ENCODE results near the gene BNIP2.
"Not testable (repeated sequence)": the region's sequence is repeated elsewhere in the genome, so short reads cannot be mapped to it uniquely, and the experiment has no call there.

The BNIP2 gene

DNA sequence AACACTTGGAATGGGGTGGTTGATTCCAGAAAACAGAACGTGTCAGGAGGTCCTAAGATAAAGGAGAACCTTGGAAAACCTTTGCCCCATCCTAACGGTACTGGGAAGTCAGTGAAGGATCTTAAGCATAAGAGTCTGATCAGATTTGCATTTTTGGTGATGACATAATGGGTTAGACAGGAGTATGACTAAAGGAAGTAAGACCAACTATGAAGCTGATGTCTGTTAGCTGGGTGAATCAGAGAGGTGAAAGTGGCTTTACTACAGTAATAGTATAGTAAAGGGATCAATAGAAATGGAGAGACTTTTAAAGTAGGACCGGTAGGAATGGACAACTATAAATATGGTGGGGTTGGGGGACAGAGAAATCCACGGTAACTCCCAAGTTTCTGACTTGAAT, 44.4 kb downstream of the BNIP2 start:
- H3K4me3 ChIP-seq (ENCODE audit: low read depth, low read length): no peak overlapping the region
- DNase-seq (ENCODE audit: low read depth): no peak
- TF ChIP-seq CTCF (IDR thresholded peaks at IDR 0.05; ENCODE audit: low read depth, low read length) (no peak), MYC (IDR thresholded peaks at IDR 0.05; ENCODE audit: low read depth, low read length) (no peak)

GRCh38 chr15:59642351-59642750, 46.8 kb downstream of the BNIP2 start:
- H3K4me3 ChIP-seq (ENCODE audit: low read depth, low read length): no peak overlapping the region
- no peak for TF ChIP-seq CTCF (IDR thresholded peaks at IDR 0.05; ENCODE audit: low read depth, low read length)
- TF ChIP-seq, protein P1, sequence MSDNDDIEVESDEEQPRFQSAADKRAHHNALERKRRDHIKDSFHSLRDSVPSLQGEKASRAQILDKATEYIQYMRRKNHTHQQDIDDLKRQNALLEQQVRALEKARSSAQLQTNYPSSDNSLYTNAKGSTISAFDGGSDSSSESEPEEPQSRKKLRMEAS (IDR thresholded peaks at IDR 0.05; ENCODE audit: low read depth, low read length): no peak
- TF ChIP-seq POLR2A (IDR thresholded peaks at IDR 0.05; ENCODE audit: extremely low read depth, insufficient read length): no peak
- no peak for TF ChIP-seq MYC (IDR thresholded peaks at IDR 0.05; ENCODE audit: low read depth, low read length)
- DNase-seq (ENCODE audit: low read depth): no peak

- not testable (repeated sequence) for DNase-seq (ENCODE audit: low read depth); H3K4me3 ChIP-seq (ENCODE audit: low read depth, low read length)
Measured at GRCh38 chr15:59637507-59637906, 51.6 kb downstream of the BNIP2 start.

GRCh38 chr15:59636184-59636583, 52.9 kb downstream of the BNIP2 start:
- TF ChIP-seq, protein P1 (IDR thresholded peaks at IDR 0.05; ENCODE audit: low read depth, low read length): no peak
- TF ChIP-seq POLR2A (IDR thresholded peaks at IDR 0.05; ENCODE audit: extremely low read depth, insufficient read length): no peak
- TF ChIP-seq CTCF (IDR thresholded peaks at IDR 0.05; ENCODE audit: low read depth, low read length): no peak
- TF ChIP-seq MYC (IDR thresholded peaks at IDR 0.05; ENCODE audit: low read depth, low read length): no peak
- H3K4me3 ChIP-seq (ENCODE audit: low read depth, low read length): no peak overlapping the region
- DNase-seq (ENCODE audit: low read depth): no peak

DNA sequence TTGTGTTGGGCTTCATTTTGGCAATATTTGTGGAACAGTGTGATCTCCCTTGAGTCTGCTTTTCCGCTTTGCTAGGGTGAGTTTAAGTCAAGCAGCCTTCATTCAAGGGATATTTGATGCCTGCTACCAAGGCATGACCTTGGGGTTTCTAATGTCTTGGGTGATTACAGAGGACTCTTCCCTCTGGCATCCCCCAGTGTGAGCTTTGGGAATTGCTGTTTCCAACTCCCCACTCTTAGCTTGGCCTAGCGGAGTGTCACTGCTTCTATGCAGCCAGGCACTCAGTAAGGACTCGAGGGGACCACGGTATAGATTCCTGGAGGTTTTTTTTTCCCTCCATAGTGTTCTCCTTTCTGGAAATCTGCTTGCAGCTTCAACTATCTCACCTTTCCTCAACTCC, 56.4 kb downstream of the BNIP2 start:
- DNase-seq (ENCODE audit: low read depth): peak; percentile 12
- TF ChIP-seq, protein P1 (IDR thresholded peaks at IDR 0.05; ENCODE audit: low read depth, low read length): no peak
- no peak for TF ChIP-seq POLR2A (IDR thresholded peaks at IDR 0.05; ENCODE audit: extremely low read depth, insufficient read length)
- no peak for TF ChIP-seq MYC (IDR thresholded peaks at IDR 0.05; ENCODE audit: low read depth, low read length)
- no peak for TF ChIP-seq CTCF (IDR thresholded peaks at IDR 0.05; ENCODE audit: low read depth, low read length)
- H3K4me3 ChIP-seq (ENCODE audit: low read depth, low read length): no peak overlapping the region

DNA sequence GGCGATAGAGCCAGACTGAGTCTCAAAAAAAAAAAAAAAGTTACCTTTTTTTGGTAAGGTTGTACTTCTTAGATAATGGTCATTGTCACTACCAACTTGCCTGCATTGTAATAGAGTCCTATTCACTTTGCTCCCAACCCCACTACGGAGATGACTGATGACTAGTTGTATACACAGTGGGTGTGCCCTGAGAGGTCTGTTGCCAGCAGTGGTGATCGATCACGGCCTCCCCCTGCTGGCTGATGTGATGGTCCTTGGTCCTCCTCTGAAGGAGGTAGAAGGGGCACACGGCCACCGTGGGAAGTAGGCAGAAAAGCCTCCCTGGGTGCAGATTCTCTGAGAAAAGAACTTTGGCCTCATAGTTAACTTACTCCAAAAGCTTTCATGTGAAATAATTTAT, 66.8 kb downstream of the BNIP2 start:
- peak; percentile 57 for DNase-seq (ENCODE audit: low read depth)
- TF ChIP-seq CTCF (IDR thresholded peaks at IDR 0.05; ENCODE audit: low read depth, low read length) (peak; percentile 58), MYC (IDR thresholded peaks at IDR 0.05; ENCODE audit: low read depth, low read length) (no peak)

DNA sequence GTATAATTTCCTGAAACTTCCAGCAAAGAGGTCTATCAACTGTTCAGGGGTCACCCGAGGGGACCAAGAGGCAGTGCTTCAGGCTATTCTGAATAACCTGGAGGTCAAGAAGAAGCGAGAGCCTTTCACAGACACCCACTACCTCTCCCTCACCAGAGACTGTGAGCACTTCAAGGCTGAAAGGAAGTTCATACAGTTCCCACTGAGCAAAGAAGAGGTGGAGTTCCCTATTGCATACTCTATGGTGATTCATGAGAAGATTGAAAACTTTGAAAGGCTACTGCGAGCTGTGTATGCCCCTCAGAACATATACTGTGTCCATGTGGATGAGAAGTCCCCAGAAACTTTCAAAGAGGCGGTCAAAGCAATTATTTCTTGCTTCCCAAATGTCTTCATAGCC, 70.7 kb downstream of the BNIP2 start:
- H3K4me3 ChIP-seq (ENCODE audit: low read depth, low read length): no peak overlapping the region
- TF ChIP-seq MYC (IDR thresholded peaks at IDR 0.05; ENCODE audit: low read depth, low read length) (no peak), CTCF (IDR thresholded peaks at IDR 0.05; ENCODE audit: low read depth, low read length) (no peak), POLR2A (IDR thresholded peaks at IDR 0.05; ENCODE audit: extremely low read depth, insufficient read length) (no peak)
- TF ChIP-seq, protein P1 (IDR thresholded peaks at IDR 0.05; ENCODE audit: low read depth, low read length): no peak
- no peak for DNase-seq (ENCODE audit: low read depth)

More for the DNA sequence above, 66.8 kb downstream of the BNIP2 start:
- H3K4me3 ChIP-seq (ENCODE audit: low read depth, low read length): no peak overlapping the region

Data from NB4 (cell line).